HG03521 (cell line): ENCODE measurements around the gene URGCP.
"Not testable (repeated sequence)": the region's sequence is repeated elsewhere in the genome, so short reads cannot be mapped to it uniquely, and the experiment has no call there.

Source experiments
- ATAC-seq: cut with Tn5 transposase; IDR thresholded peaks from one replicate; pipeline ENCODE4 v1.9.1; 2021; ENCODE audit warnings: mild to moderate bottlenecking, moderate library complexity; ENCODE audit not compliant: unreplicated experiment

The URGCP gene

GRCh38 chr7:43843296-43843695, 63.1 kb downstream of the URGCP start:
- no peak for ATAC-seq

- ATAC-seq: no peak
Observed at GRCh38 chr7:43838201-43838658, 68.2 kb downstream of the URGCP start.

GRCh38 chr7:43834463-43835251, 71.7 kb downstream of the URGCP start:
- peak; percentile 58 for ATAC-seq

GRCh38 chr7:43830917-43831316, 75.5 kb downstream of the URGCP start:
- not testable (repeated sequence) for ATAC-seq
